Coronary artery (tissue), 2 donors: ENCODE data around the gene KLHL3.

ENCODE experiments used
- DNase-seq: peaks from one replicate; pipeline ENCODE4 v3.0.0-alpha.2; 2017; ENCODE audit warnings: low spot score
- H3K27ac ChIP-seq, 2 donors: fragments of 200-600 bp; sonication (generic); one replicate each; pipeline ENCODE4 v1.5.1; 2016 to 2019
- H3K4me3 ChIP-seq: fragments of 200-600 bp; sonication (generic); 2 replicates; pipeline ENCODE4 v1.5.1; 2016; ENCODE audit warnings: mild to moderate bottlenecking, moderate library complexity
- TF ChIP-seq, protein P1 (sequence below): fragments of 200-600 bp; sonication (generic); IDR thresholded peaks from one replicate; pipeline ENCODE4 v1.5.1; 2019; ENCODE audit warnings: antibody characterized with exemption

Gene KLHL3

DNA sequence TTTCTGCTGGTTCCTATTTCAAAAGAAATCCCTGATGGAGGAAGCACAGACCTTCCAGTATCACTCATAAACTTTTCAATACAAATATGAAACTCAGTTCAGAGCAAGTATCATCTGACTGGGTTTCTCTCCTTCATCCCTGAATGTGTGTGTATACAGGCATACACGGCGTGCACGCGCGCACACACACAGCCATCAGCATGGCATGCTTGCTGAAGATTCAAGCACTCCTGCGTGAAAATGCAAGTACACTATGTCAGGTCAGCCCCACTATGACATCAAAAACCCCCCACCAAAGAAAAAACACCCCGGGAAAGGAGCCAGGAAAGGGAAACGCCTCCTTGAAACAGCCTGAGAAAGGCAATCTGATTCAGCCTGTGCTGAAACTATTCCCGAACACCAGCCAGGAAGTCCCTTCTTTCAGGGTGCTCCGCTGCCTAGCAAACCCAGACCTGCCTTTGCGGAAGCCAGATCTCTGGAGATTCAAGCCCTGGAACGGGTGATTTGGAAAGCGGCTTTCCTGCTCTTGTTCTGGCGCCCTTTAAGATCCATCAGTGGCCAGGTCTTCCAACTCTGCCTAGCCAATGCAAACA is 831 bp downstream of the KLHL3 start:
- TF ChIP-seq, protein P1, sequence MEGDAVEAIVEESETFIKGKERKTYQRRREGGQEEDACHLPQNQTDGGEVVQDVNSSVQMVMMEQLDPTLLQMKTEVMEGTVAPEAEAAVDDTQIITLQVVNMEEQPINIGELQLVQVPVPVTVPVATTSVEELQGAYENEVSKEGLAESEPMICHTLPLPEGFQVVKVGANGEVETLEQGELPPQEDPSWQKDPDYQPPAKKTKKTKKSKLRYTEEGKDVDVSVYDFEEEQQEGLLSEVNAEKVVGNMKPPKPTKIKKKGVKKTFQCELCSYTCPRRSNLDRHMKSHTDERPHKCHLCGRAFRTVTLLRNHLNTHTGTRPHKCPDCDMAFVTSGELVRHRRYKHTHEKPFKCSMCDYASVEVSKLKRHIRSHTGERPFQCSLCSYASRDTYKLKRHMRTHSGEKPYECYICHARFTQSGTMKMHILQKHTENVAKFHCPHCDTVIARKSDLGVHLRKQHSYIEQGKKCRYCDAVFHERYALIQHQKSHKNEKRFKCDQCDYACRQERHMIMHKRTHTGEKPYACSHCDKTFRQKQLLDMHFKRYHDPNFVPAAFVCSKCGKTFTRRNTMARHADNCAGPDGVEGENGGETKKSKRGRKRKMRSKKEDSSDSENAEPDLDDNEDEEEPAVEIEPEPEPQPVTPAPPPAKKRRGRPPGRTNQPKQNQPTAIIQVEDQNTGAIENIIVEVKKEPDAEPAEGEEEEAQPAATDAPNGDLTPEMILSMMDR: no peak
- Histone ChIP-seq H3K4me3 (peak overlapping the region; percentile 74), H3K27ac (peak overlapping the region in 1 of 2 donors; percentile 78)
- no peak for DNase-seq

DNA sequence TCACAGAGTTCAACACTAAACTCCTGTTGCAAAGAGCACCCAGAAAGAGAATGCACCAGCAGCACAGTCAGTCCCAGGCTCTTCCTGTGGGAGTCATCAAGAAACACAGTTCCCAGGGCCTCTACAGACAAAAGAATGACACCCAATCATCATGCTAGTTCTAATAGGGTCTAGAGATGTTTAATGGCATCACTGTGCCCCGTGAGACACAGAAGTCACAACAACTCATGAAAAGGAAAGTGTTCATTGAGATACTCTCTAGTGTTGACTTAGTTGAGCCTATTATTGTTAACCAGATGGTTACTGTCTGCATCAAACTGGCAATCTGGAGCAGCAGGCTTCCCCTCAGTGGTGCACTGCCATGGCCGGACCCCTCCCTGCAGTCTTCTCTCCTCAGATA is 1.6 kb downstream of the KLHL3 start:
- no peak for DNase-seq
- peak overlapping the region in 1 of 2 donors; percentile 78 for H3K27ac ChIP-seq
- peak overlapping the region; percentile 74 for H3K4me3 ChIP-seq
- TF ChIP-seq, protein P1: no peak

DNA sequence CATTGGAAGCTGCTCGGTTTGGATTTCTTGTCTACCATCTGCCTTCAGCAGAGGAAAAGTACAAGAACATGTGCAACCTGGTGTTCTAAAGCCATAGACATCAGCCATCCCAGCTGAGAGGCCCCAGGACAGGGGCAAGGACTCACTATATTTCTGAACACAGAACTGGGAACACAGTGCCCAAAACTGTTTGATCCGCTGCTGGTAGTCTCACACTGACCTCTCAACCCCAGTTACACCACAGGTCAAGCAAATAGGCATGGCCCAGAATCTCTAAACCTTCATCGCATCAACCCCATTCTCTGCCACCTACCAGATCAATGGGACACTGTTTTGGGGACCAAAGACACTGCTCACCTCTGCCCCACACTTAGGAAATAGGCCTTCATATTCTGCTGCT is 2.0 kb downstream of the KLHL3 start:
- peak overlapping the region; percentile 74 for H3K4me3 ChIP-seq
- no peak overlapping the region for H3K27ac ChIP-seq
- TF ChIP-seq, protein P1: no peak
- no peak for DNase-seq

DNA sequence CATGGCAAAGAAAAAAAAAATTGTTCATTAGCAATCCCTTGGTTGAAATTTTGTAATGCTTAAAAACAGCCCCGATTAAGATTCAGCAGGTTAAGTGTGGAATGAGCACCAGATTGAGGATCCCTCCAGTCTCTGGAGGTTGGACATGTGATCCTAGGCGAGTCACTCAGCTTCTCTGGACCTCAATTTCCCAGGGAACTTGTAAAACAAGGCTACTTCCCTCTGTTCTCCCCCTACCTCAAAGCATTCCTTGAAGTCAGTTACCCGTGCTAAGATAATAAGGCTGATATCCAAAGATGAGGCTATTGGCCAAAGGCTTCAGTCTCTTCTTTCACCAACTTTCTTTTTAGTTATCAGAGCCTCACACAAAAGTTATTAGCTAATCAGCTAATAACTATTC is 2.9 kb downstream of the KLHL3 start:
- no peak overlapping the region for H3K27ac ChIP-seq
- DNase-seq: no peak
- TF ChIP-seq, protein P1: no peak

DNA sequence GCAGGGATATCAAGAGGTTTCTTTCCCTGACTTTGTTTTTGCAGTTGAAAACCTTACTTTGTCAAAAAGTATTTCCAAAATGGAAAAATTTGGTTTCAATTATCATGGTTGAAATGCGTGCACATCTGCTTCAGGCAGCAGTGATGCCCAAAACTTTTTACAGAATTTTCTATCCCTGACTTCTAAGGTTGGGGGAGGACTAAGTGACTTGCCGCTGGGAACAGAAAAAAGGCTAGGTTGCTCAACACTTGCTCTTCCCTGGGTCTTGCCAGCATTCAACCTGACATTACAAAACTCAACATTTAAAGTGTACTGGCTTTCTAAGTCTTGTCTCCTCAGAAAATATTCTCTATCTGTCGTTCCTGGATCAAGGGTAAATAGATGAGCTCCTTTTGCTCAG is 4.7 kb downstream of the KLHL3 start:
- H3K27ac ChIP-seq: no peak overlapping the region

More for the DNA sequence above, 2.9 kb downstream of the KLHL3 start:
- no peak overlapping the region for H3K4me3 ChIP-seq

DNA sequence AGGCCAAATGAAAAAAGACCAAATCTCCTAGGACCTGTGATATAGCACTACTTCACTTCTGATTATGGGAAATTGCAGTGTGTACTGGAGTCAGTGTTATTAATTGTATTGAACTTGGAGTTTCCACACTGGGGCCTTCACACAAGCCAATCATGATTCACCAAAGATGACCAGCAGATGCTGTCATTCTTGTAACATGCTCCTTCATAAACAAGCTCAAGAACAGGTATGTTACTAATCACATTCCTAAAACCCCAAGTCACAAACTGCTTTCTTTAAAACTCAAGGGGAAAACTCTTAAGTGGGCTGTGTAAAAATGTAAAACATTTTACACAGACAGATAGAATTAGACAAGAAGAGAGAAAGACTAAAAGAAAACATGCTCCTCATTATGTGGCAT is 5.6 kb downstream of the KLHL3 start:
- Histone ChIP-seq H3K27ac (no peak overlapping the region), H3K4me3 (no peak overlapping the region)
- DNase-seq: no peak
- TF ChIP-seq, protein P1: no peak

More for the DNA sequence above, 4.7 kb downstream of the KLHL3 start:
- DNase-seq: no peak
- no peak overlapping the region for H3K4me3 ChIP-seq
- TF ChIP-seq, protein P1: no peak

DNA sequence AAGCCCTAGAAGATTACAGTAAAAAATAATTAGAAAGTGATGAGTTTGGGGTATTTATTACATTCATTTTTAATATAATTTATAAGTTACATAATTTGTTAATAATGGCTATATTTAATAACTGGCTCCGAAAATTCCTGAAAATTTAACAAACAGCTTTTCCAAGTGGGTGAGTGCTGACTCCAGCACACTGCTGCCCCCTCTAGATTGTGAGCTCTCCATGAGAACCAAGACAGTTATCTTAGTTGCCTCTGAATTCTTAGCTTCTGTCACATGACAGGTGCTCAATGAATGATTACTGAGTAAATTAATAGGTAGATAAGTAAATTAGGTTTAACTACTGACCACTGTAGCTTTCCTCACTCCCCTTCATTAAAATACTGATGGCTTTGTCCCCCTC is 7.8 kb downstream of the KLHL3 start:
- TF ChIP-seq, protein P1: no peak
- Histone ChIP-seq H3K4me3 (no peak overlapping the region), H3K27ac (no peak overlapping the region)
- DNase-seq: no peak
